ENCODE results near the gene PIK3CA.

The PIK3CA gene

GRCh38 chr3:179158336-179159039 is 10.3 kb downstream of the PIK3CA start:
- no peak for DNase-seq

DNA sequence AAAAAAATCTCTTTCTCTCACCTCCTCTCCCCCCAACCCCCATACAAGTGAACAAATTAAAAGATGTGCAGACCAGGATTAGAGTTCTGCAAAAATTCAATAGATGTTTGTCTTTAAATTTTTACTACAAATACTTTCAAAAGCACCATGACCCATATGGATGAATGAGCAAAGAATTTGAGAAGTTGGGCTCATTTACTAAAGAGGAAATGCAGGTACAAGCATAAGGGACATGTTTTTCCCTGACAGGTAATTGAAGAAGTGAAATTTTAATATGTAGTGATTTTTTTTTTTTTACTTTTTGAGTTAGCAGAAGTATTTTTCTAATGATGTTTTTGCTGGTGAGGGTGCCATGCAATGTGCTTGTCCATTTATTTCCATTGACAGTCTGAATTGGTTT is 15.3 kb downstream of the PIK3CA start:
- DNase-seq, result no peak

DNA sequence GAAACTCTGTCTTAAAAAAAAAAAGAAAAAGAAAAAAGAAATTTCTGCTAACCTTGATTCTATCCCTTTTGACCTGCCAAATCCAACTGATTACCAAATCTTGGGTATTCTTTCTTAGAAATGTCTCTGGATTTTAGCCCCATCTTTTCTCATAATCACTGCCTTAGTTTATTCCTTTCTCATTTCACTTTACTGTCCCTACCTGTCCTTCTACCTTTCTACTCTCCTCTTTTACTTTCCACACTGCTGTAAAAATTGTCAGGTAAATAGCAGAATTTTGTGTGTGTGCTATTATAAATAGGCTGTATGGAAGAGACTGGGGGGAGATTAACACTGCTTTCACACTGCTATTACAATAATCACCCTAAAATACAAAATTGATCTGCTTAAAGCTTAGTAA is 16.7 kb downstream of the PIK3CA start:
- no peak for DNase-seq

GRCh38 chr3:179166561-179167201 is 18.5 kb downstream of the PIK3CA start:
- DNase-seq, result no peak

DNA sequence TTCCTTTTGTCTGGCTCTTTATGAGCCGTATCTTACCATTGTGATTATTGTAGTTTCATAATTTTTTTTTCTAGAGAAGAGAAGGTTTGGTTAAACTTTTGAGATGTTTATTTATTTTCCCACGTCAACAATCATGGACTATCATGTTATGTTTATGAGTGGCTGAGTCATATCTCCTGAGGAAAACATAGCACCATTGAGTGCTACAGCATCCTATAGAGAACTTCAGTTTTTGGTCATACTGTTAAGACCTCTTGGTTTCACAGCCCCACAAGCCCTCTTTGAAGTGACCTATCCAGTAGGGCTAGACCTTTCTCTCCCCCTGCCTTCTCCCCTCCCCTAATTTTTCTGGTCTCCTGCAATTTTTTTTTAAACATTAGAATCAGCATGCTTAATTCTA is 20.8 kb downstream of the PIK3CA start:
- no peak for DNase-seq

DNA sequence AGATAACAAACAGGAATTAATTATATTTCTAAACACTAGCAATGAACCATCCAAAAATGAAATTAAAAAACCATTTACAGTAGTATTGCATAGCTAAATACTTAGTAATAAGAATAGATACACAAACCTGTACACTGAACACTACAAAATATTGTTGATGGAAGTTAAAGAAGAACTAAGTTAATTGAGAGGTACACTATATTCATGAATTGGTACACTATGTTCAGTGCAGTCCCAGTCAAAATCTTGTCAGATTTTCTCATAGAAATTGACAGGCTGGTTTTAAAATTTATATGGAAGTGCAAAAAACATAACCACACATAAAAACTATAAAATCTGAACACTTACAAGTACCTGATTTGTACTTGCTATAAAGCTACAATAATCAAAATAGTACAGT is 24.4 kb downstream of the PIK3CA start:
- no peak for DNase-seq

DNA sequence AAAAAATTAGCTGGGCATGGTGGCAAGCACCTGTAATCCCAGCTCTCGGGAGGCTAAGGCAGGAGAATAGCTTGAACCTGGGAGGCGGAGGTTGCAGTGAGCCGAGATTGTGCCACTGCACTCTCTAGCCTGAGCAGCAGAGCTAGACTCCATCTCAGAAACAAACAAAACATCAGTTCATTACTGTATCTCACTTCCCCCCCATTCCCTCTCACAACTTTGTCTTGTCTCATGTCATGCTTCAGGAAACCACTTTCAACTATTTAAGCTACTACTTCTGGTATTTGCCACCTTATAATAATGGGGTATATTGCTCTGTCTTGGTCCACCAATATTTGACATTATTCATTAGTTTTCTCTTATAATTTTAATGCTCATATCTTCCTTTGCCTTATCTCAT is 26.2 kb downstream of the PIK3CA start:
- no peak for DNase-seq

GRCh38 chr3:179174898-179175297 is 26.7 kb downstream of the PIK3CA start:
- DNase-seq, result no peak

- no peak for DNase-seq
These were observed 27.2 kb downstream of the PIK3CA start for GRCh38 chr3:179175358-179175757.

GRCh38 chr3:179177611-179178010 is 29.5 kb downstream of the PIK3CA start:
- no peak for DNase-seq

- no peak for DNase-seq
These were observed 31.1 kb downstream of the PIK3CA start for GRCh38 chr3:179179256-179179655.

DNA sequence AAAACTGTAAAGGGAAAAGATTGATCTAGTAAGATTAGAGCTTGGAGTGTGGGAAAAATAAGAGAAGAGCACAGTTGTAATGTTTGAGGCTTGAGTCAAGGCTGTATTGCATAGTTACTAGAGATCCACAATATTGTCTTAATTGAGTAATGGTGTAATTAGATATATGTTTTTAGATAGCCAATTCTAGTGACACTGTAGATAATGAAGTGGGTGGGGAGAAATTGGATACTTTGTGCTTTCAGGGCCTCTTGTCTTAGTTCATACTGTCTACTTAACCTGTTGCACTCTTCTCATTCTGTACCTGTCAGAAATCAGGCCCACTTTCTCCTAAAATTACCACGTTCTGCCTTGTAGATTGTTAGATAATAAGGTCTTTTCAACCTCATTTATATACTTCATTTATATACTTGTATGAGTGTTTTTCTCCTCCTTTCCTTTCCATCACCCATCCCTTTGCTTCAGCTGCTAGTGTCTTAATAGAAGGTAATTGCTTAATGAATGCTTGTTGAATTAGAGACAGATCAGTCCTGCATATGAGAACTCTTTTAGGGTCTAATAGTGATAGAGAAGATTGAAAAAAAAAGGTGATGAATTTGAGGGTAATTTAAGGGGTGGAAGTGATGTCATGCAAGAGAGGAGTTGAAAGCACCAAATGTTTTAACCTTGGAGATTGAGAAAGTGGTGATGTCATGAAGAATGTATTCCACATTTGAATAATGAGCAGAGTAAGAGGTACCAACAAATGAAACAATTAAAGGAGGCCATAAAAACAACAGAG is 32.0 kb downstream of the PIK3CA start:
- peak; percentile 37 for DNase-seq

- peak; percentile 60 for DNase-seq
These were observed 32.9 kb downstream of the PIK3CA start for GRCh38 chr3:179181021-179181472.

DNA sequence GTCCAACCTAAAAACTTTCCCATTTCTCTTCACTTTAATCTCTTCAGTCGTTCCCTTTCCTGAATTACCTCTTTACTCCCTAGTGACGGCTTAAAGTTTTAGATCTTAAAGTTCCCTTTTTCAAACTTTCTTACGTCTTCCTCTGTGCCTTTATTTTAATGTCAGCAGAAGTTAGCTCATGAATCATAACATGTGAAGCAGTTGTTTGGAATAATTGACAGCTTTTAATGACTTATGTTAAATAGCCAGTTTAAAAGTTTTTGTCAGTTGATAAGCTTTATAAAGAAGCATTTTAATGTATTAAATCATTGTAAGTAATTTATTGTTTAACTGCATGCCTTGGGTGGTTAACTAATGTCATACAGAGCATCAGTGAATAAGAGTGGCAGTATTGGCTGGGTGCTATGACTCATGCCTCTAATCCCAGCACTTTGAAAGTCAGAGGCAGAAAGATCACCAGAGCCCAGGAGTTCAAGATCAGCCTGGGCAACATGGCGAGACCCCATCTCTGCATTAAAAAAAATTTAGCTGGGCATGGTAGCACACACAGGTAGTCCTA is 33.9 kb downstream of the PIK3CA start:
- peak; percentile 44 for DNase-seq

DNA sequence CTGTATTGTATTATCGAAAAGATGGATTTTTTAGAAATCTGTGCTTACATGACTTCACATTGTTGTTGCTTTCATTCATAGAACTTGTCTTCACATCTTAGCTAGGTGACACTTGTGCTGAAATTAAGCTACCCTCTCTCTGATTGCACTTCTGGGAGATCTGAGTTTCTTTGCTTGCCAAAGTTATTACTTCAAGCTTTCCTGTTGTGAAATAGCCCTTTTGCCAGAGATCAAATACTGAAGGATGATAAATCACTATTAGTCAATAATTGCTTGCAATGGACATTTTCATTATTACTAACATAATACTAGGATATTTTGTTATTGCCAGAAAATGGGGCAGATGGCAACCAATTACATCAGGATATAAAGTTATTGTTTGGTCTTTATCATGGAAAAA is 34.7 kb downstream of the PIK3CA start:
- no peak for DNase-seq

GRCh38 chr3:179184826-179185225 is 36.7 kb downstream of the PIK3CA start:
- DNase-seq, result no peak

GRCh38 chr3:179186426-179186825 is 38.3 kb downstream of the PIK3CA start:
- peak; percentile 19 for DNase-seq

DNA sequence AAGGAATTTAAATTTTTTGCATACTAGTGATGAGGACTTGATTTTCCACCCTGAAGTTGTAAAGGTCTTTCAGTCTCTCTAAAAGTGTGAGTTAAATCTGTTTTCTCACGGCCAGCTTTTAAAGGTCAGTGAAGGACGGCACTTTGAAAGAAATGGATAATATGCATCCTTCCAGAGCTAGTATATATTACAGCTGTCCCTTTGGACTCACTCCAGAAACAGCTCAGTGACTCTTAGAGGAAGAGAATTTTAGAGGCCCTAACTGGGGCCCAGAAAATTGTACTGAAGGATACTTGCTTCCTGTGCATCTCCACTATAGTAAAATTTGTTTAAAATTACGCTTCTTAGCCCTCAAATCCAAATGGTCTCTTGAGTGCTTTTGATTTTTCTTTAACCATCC is 41.6 kb downstream of the PIK3CA start:
- peak; percentile 79 for DNase-seq

GRCh38 chr3:179190581-179190980 is 42.4 kb downstream of the PIK3CA start:
- no peak for DNase-seq

GRCh38 chr3:179192542-179192941 is 44.4 kb downstream of the PIK3CA start:
- DNase-seq, result no peak

DNA sequence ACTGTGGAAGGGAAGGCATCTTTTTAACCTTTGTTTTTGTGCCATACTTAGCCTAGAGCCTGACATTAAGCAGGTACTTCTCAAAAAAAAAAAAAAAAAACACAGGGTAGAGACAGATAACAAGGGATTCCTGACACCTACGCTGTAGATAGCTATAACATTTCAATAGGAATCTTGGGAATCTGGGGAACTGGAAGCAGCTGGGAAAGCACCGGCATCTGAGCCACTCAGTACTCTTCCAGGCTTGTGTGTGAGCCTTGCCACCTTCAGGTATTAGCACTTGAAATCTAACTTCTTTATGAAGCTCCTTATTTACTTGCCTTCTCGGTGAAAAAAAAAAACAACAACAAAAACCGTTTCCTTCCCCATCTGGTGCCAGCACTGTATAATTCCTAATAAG is 46.8 kb downstream of the PIK3CA start:
- no peak for DNase-seq

DNA sequence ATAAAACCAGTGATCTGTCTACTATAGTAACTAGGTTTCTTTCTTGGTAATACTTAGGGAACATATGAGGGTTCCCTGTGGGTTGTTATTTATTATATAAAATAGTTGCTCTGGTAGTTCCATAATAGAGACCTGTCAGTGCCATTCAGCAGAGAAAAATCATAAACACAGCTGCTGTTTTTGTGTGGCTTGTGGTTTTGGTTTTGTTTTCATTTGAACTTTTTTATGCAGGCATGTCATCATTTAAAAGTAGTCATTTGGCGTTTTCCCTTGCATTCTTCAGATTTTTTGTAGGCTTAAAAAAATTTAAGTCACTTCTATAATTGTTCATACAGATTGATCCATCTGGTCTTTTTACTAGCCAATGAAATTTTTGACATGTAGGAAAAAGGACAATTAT is 47.9 kb downstream of the PIK3CA start:
- peak; percentile 81 for DNase-seq

DNA sequence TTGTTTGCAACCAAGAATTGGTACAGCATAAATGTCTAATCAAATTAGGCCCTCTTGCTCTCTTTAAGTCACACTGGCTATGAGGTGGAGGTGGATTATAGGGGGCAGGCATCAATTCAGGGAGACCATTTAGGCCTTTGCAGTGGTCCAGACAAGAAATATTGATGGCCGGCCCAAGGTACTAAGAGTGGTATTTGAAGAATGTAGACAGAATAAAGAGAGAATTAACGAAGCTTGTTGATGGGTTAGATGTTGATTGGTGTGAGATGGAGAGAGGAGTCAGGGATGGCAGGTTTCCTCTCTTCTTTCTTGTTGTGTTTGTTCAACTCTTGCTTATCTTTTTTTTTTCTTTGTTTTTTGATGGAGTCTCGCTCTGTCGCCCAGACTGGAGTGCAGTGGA is 48.5 kb downstream of the PIK3CA start:
- no peak for DNase-seq

DNA sequence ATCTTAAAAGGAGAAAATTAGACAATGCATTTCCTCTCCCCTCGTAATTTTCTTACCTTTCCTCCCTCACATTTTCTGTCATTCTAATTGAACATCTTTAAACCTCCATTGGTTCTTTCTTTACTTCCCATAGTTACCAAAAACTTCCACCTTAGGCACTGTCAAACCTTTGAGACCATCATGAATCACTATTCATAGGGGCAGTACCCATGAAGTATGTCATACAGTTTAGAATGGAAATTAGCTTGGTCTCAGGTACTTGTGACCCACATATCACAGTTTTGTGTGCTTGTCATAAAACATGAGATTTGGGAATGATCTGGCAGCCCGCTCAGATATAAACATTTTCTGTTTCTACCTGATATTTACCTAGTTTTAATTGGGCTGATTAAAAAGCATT is 52.6 kb downstream of the PIK3CA start:
- DNase-seq, result no peak
